GM03348 (cell line): ENCODE data around the gene HSFX3.
"Not testable (repeated sequence)": the region's sequence is repeated elsewhere in the genome, so short reads cannot be mapped to it uniquely, and the experiment has no call there.

ENCODE experiments used
- DNase-seq: peaks from one replicate; pipeline ENCODE4 v3.0.0; 2012; ENCODE audit warnings: low spot score

The HSFX3 gene

GRCh38 chrX:149545545-149546543, 3.9 kb downstream of the HSFX3 start:
- DNase-seq, result not testable (repeated sequence)

GRCh38 chrX:149541521-149542047, 8.1 kb downstream of the HSFX3 start:
- DNase-seq, result peak; percentile 9

GRCh38 chrX:149540621-149541520, 8.9 kb downstream of the HSFX3 start, which contains the start of gene EOLA1:
Gene EOLA1, plus strand, starts transcription at chrX:149541012. Its CDS starts 4,619 bp downstream, at chrX:149545631.
- peak; percentile 70 for DNase-seq

GRCh38 chrX:149540131-149540620, 9.5 kb downstream of the HSFX3 start:
- peak; percentile 93 for DNase-seq

GRCh38 chrX:149539283-149540130, 10.2 kb downstream of the HSFX3 start:
- peak; percentile 86 for DNase-seq

- not testable (repeated sequence) for DNase-seq
These were observed 12.2 kb downstream of the HSFX3 start for GRCh38 chrX:149537474-149537873.

GRCh38 chrX:149534926-149535602, 14.7 kb downstream of the HSFX3 start:
- DNase-seq, result not testable (repeated sequence)

- not testable (repeated sequence) for DNase-seq
These were observed 15.7 kb downstream of the HSFX3 start for GRCh38 chrX:149533999-149534398.

GRCh38 chrX:149532868-149533267, 16.9 kb downstream of the HSFX3 start:
- DNase-seq, result not testable (repeated sequence)

- no peak for DNase-seq
These were observed 18.1 kb downstream of the HSFX3 start for GRCh38 chrX:149531599-149531998.

- DNase-seq, result no peak
These were observed 21.3 kb downstream of the HSFX3 start for GRCh38 chrX:149528381-149528780.

- DNase-seq, result peak; percentile 19
These were observed 22.0 kb downstream of the HSFX3 start for GRCh38 chrX:149527705-149528104.

- DNase-seq, result not testable (repeated sequence)
These were observed 23.2 kb downstream of the HSFX3 start for GRCh38 chrX:149526318-149527033.

- DNase-seq, result not testable (repeated sequence)
These were observed 23.8 kb downstream of the HSFX3 start for GRCh38 chrX:149525903-149526302.

- DNase-seq, result not testable (repeated sequence)
These were observed 24.3 kb downstream of the HSFX3 start for GRCh38 chrX:149525389-149525788.

- DNase-seq, result no peak
These were observed 26.8 kb downstream of the HSFX3 start for GRCh38 chrX:149522916-149523315.

GRCh38 chrX:149521438-149521837, 28.3 kb downstream of the HSFX3 start:
- DNase-seq, result no peak

GRCh38 chrX:149520636-149521277, 29.0 kb downstream of the HSFX3 start:
- not testable (repeated sequence) for DNase-seq

- DNase-seq, result no peak
These were observed 31.5 kb downstream of the HSFX3 start for GRCh38 chrX:149518236-149518635.
